Measurements from ENCODE around the gene NLRP9. TPM values are rescaled to one million over a fixed set of nuclear protein-coding genes. Genes with fewer than 3 reads are reported as not detected.

The NLRP9 gene
- total RNA-seq (2021; ENCODE audit: unreplicated experiment), result not detected
- not detected in 2 replicates for polyA plus RNA-seq (2012)
- Bru-seq, nascent RNA, result not detected
- BruChase-seq, experiment 1, labeled RNA remaining after a 6-hour chase, result not detected
- BruChase-seq, experiment 2, labeled RNA remaining after a 2-hour chase, result not detected
- long read RNA-seq, result 0 reads

DNA sequence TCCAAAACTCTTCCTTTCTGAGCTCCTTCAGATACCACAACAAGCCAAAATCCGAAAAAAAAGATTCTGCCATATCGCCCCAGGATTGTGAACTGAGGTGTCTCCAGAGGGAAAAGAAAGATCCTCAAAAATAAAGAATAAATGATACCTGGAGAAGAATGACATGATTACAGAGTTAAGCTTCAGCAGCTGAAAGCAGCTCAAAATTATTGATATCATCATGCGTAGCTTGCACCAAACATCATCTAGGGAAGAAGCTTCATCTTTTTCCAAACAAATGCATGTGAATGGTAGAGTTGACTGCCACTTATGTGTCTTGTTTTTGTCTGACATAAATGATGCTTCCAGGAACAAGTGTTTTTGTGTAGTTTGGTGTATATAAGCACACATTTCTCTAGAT lies at the start of gene NLRP9:
Gene NLRP9 (minus strand): TSS at position 101 of the 400 bp plus-strand sequence. CDS start 28 bp downstream, at position 73.
- ATAC-seq (no peak), DNase-seq (ENCODE audit: low read depth, low spot score) (no peak)
- Histone ChIP-seq H3K4me1 (ENCODE audit: control insufficient read depth in 1 of 2, insufficient read depth in 2 of 2, low read length in 2 of 2) (no peaks in the 10 kb centered on the region), H3K4me3 (replicated peaks in 1 of 2; ENCODE audit: low read depth in 1 of 2, low read length in 2 of 2) (no peak within 1 kb of the TSS), H3K9me3 (ENCODE audit: control insufficient read depth in 1 of 2, insufficient read depth in 1 of 2, low read depth in 1 of 2, low read length in 2 of 2) (no peaks in the 10 kb centered on the region), H3K27me3 (ENCODE audit: insufficient read depth, low read length) (peaks cover 16% of the 10 kb centered on the region), H3K36me3 (ENCODE audit: control insufficient read depth in 1 of 2, insufficient read depth in 2 of 2, low read length in 2 of 2) (no peaks in the 10 kb centered on the region), H3K27ac (ENCODE audit: low read depth, low read length) (no peak within 1 kb of the TSS), H3K4me2 (ENCODE audit: low read length) (no peak within 1 kb of the TSS), H2AFZ (ENCODE audit: low read depth, low read length, poor library complexity, severe bottlenecking) (no peak within 1 kb of the TSS), H3K79me2 (ENCODE audit: insufficient read depth, low read length) (no peaks in the 10 kb centered on the region), H4K20me1 (ENCODE audit: insufficient read depth) (no peaks in the 10 kb centered on the region), H3K9ac (ENCODE audit: low read length) (no peak within 1 kb of the TSS), H3K9me2 (ENCODE audit: insufficient read depth) (no peaks in the 10 kb centered on the region)
- ChIA-PET POLR2A (no interaction called here), CTCF (no interaction called here), RAD21 (ENCODE audit: low non-redundant PET in 1 of 2, low total read pairs in 2 of 2, uncharacterized antibody in 2 of 2, unreplicated experiment in 2 of 2) (no interaction called here)
- no TSS peak for BruUV-seq (replicated peaks)
- TF ChIP-seq POLR2A (IDR thresholded peaks at IDR 0.05; ENCODE audit: borderline replicate concordance, extremely low read depth, insufficient read depth, insufficient read length) (no peak), TCF7L2 (IDR thresholded peaks at IDR 0.05; ENCODE audit: borderline replicate concordance, extremely low read depth, insufficient read depth, insufficient read length) (no peak), EGR1 (IDR thresholded peaks at IDR 0.05; ENCODE audit: low read depth) (no peak), SRF (IDR thresholded peaks at IDR 0.05; ENCODE audit: low read depth) (no peak), EZH2 (IDR thresholded peaks at IDR 0.05) (no peak), ZFX (IDR thresholded peaks at IDR 0.05) (no peak), SIN3A (IDR thresholded peaks at IDR 0.05; ENCODE audit: low read depth) (no peak), JUND (IDR thresholded peaks at IDR 0.05) (no peak), ZNF274 (IDR thresholded peaks at IDR 0.05; ENCODE audit: low read depth, low read length) (no peak)
- TF ChIP-seq, protein P1, sequence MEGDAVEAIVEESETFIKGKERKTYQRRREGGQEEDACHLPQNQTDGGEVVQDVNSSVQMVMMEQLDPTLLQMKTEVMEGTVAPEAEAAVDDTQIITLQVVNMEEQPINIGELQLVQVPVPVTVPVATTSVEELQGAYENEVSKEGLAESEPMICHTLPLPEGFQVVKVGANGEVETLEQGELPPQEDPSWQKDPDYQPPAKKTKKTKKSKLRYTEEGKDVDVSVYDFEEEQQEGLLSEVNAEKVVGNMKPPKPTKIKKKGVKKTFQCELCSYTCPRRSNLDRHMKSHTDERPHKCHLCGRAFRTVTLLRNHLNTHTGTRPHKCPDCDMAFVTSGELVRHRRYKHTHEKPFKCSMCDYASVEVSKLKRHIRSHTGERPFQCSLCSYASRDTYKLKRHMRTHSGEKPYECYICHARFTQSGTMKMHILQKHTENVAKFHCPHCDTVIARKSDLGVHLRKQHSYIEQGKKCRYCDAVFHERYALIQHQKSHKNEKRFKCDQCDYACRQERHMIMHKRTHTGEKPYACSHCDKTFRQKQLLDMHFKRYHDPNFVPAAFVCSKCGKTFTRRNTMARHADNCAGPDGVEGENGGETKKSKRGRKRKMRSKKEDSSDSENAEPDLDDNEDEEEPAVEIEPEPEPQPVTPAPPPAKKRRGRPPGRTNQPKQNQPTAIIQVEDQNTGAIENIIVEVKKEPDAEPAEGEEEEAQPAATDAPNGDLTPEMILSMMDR (IDR thresholded peaks at IDR 0.05 in 2 of 3, conservative IDR thresholded peaks at IDR 0.05 in 1 of 3; ENCODE audit: borderline replicate concordance in 1 of 3, insufficient read depth in 1 of 3, low read depth in 2 of 3, low read length in 2 of 3), result no peak
- TF ChIP-seq, protein P2, sequence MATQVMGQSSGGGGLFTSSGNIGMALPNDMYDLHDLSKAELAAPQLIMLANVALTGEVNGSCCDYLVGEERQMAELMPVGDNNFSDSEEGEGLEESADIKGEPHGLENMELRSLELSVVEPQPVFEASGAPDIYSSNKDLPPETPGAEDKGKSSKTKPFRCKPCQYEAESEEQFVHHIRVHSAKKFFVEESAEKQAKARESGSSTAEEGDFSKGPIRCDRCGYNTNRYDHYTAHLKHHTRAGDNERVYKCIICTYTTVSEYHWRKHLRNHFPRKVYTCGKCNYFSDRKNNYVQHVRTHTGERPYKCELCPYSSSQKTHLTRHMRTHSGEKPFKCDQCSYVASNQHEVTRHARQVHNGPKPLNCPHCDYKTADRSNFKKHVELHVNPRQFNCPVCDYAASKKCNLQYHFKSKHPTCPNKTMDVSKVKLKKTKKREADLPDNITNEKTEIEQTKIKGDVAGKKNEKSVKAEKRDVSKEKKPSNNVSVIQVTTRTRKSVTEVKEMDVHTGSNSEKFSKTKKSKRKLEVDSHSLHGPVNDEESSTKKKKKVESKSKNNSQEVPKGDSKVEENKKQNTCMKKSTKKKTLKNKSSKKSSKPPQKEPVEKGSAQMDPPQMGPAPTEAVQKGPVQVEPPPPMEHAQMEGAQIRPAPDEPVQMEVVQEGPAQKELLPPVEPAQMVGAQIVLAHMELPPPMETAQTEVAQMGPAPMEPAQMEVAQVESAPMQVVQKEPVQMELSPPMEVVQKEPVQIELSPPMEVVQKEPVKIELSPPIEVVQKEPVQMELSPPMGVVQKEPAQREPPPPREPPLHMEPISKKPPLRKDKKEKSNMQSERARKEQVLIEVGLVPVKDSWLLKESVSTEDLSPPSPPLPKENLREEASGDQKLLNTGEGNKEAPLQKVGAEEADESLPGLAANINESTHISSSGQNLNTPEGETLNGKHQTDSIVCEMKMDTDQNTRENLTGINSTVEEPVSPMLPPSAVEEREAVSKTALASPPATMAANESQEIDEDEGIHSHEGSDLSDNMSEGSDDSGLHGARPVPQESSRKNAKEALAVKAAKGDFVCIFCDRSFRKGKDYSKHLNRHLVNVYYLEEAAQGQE (IDR thresholded peaks at IDR 0.05; ENCODE audit: low read depth), result no peak
- intact Hi-C loops (cut with micrococcal nuclease), result no loop called here
